CD4-positive, alpha-beta T cell (primary cell): ENCODE measurements around the gene FOXL2NB. TPM values are rescaled to one million over a fixed set of nuclear protein-coding genes. Genes with fewer than 3 reads are reported as not detected.

ENCODE experiments used
- ATAC-seq: fragments of 200-7000 bp; cut with Tn5 transposase; one replicate; pipeline ENCODE4 v1.10.0; 2022; ENCODE audit warnings: mild to moderate bottlenecking; ENCODE audit not compliant: poor library complexity
- CTCF ChIA-PET: fragments of 350-600 bp; sonication (Branson Sonifier 250); formaldehyde crosslinking; loops from one replicate; lab custom pipeline; 2021; ENCODE audit warnings: antibody characterized with exemption, inconsistent platforms; lab: Charles Lee
- POLR2A ChIA-PET: fragments of 350-600 bp; sonication (Branson Sonifier 250); formaldehyde crosslinking; loops from one replicate; lab custom pipeline; 2021; ENCODE audit warnings: antibody characterized with exemption, inconsistent platforms; lab: Charles Lee
- DNase-seq, 14 experiments: peaks; one replicate each; pipeline ENCODE4 v3.0.0-alpha.2; 2013 to 2020; ENCODE audit warnings: mixed read lengths in 2 of 14
- H3K27ac ChIP-seq, 2 donors: one replicate each; pipeline versions ENCODE4 v1.5.1 to v1.7.0; 2013; ENCODE audit warnings: low read length in 2 of 2, low read depth in 1 of 2, mild to moderate bottlenecking in 1 of 2
- H3K27me3 ChIP-seq, 2 experiments: 1 replicate in 1 of 2; 2 replicates in 1 of 2; pipeline versions ENCODE4 v1.6.1 to v1.7.0; 2013; ENCODE audit warnings: low read length in 2 of 2, control low read depth in 1 of 2, mild to moderate bottlenecking in 1 of 2, moderate library complexity in 1 of 2; ENCODE audit not compliant: insufficient read depth in 2 of 2, control insufficient read depth in 1 of 2
- H3K36me3 ChIP-seq: one replicate; pipeline ENCODE4 v1.6.1; 2013; ENCODE audit warnings: low read length, control low read depth; ENCODE audit not compliant: insufficient read depth
- H3K4me1 ChIP-seq: one replicate; pipeline ENCODE4 v1.6.1; 2013; ENCODE audit warnings: low read length, control low read depth; ENCODE audit not compliant: insufficient read depth
- H3K4me3 ChIP-seq: one replicate; pipeline ENCODE4 v1.5.1; 2013; ENCODE audit warnings: mild to moderate bottlenecking, low read length, moderate library complexity
- H3K9me3 ChIP-seq, 2 experiments: 1 replicate in 1 of 2; 2 replicates in 1 of 2; pipeline versions ENCODE4 v1.6.1 to v1.7.0; 2013; ENCODE audit warnings: low read length in 2 of 2, mild to moderate bottlenecking in 2 of 2, control low read depth in 1 of 2, moderate library complexity in 1 of 2; ENCODE audit not compliant: control insufficient read depth in 1 of 2, insufficient read depth in 1 of 2
- H3K27ac Mint-ChIP-seq: one replicate; pipeline ENCODE4 v1.8.0; 2020; ENCODE audit warnings: mixed read lengths
- H3K27me3 Mint-ChIP-seq: one replicate; pipeline ENCODE4 v1.8.0; 2021; ENCODE audit warnings: mixed read lengths
- H3K36me3 Mint-ChIP-seq: one replicate; pipeline ENCODE4 v1.8.0; 2021; ENCODE audit warnings: low read depth, mixed read lengths
- H3K4me1 Mint-ChIP-seq: one replicate; pipeline ENCODE4 v1.8.0; 2021; ENCODE audit warnings: low read depth, mixed read lengths
- H3K4me3 Mint-ChIP-seq: one replicate; pipeline ENCODE4 v1.8.0; 2020; ENCODE audit warnings: mild to moderate bottlenecking, mixed read lengths
- H3K9me3 Mint-ChIP-seq: one replicate; pipeline ENCODE4 v1.8.0; 2020; ENCODE audit warnings: mixed read lengths
- intact Hi-C, 2 experiments: fragments of 100-400 bp; cut with DNase I in 1 of 2; cut with micrococcal nuclease in 1 of 2; formaldehyde crosslinking; loops; one replicate each; pipeline versions ENCODE4 v1.15.1 to v1.9.0; 2023 to 2025; cut with DNase I, micrococcal nuclease
- polyA plus RNA-seq, 2 donors: library from polyadenylated mRNA; unstranded; fragments of 120-200 nt; gene quantifications; one replicate each; pipeline ENCODE4 v1.2.1, GENCODE V29; 2013
- total RNA-seq, 174 experiments: library from RNA in 2 of 174; stranded (reverse) in 2 of 174; gene quantifications; one replicate each; pipeline ENCODE4 v1.2.3 and lab custom pipeline; 2021 to 2026
- TF ChIP-seq, protein P1 (sequence below): fragments of 200-600 bp; IDR thresholded peaks from one replicate; pipeline ENCODE4 v1.8.0; 2022; ENCODE audit warnings: antibody characterized with exemption, mild to moderate bottlenecking

FOXL2NB gene
- total RNA-seq (not detected), total RNA-seq (lab: John Stamatoyannopoulos, UW) (0 to 0.17 (median 0) reads per million in 172 experiments)
- polyA plus RNA-seq (2013, experiment 1 of 2), result not detected
- not detected for polyA plus RNA-seq (2013, experiment 2 of 2)

- Mint-ChIP-seq H3K36me3 (no peaks in the 10 kb centered on the region), H3K27ac (no peak within 1 kb of the TSS), H3K9me3 (no peaks in the 10 kb centered on the region), H3K4me1 (peaks cover 52% of the 10 kb centered on the region), H3K27me3 (peaks cover 90% of the 10 kb centered on the region), H3K4me3 (peak within 1 kb of the TSS; percentile 76)
- intact Hi-C loops, result no loop called here
- peak; percentile 43 for ATAC-seq
- H3K27ac ChIP-seq, result no peak within 1 kb of the TSS
- H3K36me3 ChIP-seq, result no peaks in the 10 kb centered on the region
- ChIA-PET CTCF (interaction anchor here (3.2 kb wide), 1 partner anchor 11 kb away, joined by 18 read pairs; no protein-coding TSS in a partner anchor), POLR2A (interaction anchor here (0.9 kb wide), 1 partner anchor 11 kb away, joined by 5 read pairs; no protein-coding TSS in a partner anchor)
- TF ChIP-seq, protein P1, sequence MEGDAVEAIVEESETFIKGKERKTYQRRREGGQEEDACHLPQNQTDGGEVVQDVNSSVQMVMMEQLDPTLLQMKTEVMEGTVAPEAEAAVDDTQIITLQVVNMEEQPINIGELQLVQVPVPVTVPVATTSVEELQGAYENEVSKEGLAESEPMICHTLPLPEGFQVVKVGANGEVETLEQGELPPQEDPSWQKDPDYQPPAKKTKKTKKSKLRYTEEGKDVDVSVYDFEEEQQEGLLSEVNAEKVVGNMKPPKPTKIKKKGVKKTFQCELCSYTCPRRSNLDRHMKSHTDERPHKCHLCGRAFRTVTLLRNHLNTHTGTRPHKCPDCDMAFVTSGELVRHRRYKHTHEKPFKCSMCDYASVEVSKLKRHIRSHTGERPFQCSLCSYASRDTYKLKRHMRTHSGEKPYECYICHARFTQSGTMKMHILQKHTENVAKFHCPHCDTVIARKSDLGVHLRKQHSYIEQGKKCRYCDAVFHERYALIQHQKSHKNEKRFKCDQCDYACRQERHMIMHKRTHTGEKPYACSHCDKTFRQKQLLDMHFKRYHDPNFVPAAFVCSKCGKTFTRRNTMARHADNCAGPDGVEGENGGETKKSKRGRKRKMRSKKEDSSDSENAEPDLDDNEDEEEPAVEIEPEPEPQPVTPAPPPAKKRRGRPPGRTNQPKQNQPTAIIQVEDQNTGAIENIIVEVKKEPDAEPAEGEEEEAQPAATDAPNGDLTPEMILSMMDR, result no peak
- H3K9me3 ChIP-seq, result peaks cover 0 to 33% of the 10 kb centered on the region in 2 experiments
- peak in 3 of 14 experiments; percentile 17 to 57 (median 55) for DNase-seq
- H3K4me1 ChIP-seq, result peaks cover 55% of the 10 kb centered on the region
- peaks cover 72 to 93% of the 10 kb centered on the region in 2 experiments for H3K27me3 ChIP-seq
- peak within 1 kb of the TSS; percentile 33 for H3K4me3 ChIP-seq
Observed at GRCh38 chr3:138946663-138947494, at the start of gene FOXL2NB, which contains the start of gene FOXL2. TSS of gene FOXL2NB (plus strand) at chr3:138947217. CDS start at chr3:138947365, 148 bp downstream. TSS of gene FOXL2 (minus strand) at chr3:138947137. CDS start at chr3:138946722, 415 bp downstream.

DNA sequence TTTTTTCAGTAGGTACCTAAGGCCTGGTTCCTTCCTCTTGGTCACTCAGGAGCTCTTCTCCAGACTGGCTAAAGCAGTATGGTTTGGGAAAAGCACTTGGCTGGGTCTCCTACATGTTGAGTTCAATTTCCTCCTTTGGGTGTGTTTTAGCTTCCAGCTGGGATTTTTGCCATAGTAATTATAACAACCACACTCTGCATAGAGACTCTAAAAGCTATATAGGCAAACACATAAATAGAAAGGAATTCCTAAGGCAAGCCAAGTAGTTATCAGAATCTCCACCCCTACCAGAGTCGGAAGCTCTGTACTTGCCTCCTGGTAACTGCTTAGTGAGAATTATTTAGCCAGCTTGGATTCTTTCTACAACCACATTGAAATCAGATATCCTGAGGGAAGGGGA lies 48.7 kb upstream of the FOXL2NB start:
- Mint-ChIP-seq H3K36me3 (no peaks in the 10 kb centered on the region), H3K4me1 (no peaks in the 10 kb centered on the region), H3K9me3 (no peaks in the 10 kb centered on the region), H3K4me3 (no peak overlapping the region), H3K27ac (no peak overlapping the region), H3K27me3 (no peaks in the 10 kb centered on the region)
- no peak for DNase-seq
- no peaks in the 10 kb centered on the region for H3K4me1 ChIP-seq
- ChIA-PET POLR2A (no interaction called here), CTCF (no interaction called here)
- no peaks in the 10 kb centered on the region for H3K27me3 ChIP-seq
- ATAC-seq, result no peak
- TF ChIP-seq, protein P1, result no peak
- intact Hi-C loops, result no loop called here
- no peaks in the 10 kb centered on the region for H3K9me3 ChIP-seq
- no peak overlapping the region for H3K27ac ChIP-seq
- no peaks in the 10 kb centered on the region for H3K36me3 ChIP-seq
- H3K4me3 ChIP-seq, result no peak overlapping the region

DNA sequence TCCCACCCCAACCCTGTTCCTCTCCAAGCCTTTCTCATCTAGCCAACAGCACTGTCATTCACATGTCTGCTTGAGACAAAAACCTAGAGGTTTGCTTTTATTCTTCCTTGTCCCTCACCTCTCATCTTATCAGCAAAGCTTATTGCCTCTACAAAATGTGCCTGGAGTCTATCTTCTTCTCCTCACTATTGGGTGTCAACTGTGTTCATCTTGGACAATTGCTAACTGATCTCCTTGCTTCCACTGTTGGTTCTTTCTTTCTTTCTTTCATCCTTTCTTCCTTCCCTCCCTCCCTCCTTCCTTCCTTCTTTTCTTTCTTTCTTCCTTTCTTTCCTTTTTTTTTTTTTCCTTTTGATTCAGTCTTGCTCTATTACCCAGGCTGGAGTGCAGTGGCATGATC lies 48.3 kb upstream of the FOXL2NB start:
- Histone ChIP-seq H3K27ac (no peak overlapping the region), H3K36me3 (no peaks in the 10 kb centered on the region), H3K9me3 (no peaks in the 10 kb centered on the region), H3K27me3 (no peaks in the 10 kb centered on the region), H3K4me1 (no peaks in the 10 kb centered on the region), H3K4me3 (no peak overlapping the region)
- no peak for DNase-seq
- ChIA-PET POLR2A (no interaction called here), CTCF (no interaction called here)
- ATAC-seq, result no peak
- no peaks in the 10 kb centered on the region for H3K27me3 Mint-ChIP-seq
- intact Hi-C loops, result no loop called here
- H3K36me3 Mint-ChIP-seq, result no peaks in the 10 kb centered on the region
- no peaks in the 10 kb centered on the region for H3K9me3 Mint-ChIP-seq
- no peak overlapping the region for H3K4me3 Mint-ChIP-seq
- TF ChIP-seq, protein P1, result no peak
- no peaks in the 10 kb centered on the region for H3K4me1 Mint-ChIP-seq
- H3K27ac Mint-ChIP-seq, result no peak overlapping the region
